ENCODE measurements around the gene ZC3HAV1L.
"Not testable (repeated sequence)": the region's sequence is repeated elsewhere in the genome, so short reads cannot be mapped to it uniquely, and the experiment has no call there.

Gene ZC3HAV1L, protein sequence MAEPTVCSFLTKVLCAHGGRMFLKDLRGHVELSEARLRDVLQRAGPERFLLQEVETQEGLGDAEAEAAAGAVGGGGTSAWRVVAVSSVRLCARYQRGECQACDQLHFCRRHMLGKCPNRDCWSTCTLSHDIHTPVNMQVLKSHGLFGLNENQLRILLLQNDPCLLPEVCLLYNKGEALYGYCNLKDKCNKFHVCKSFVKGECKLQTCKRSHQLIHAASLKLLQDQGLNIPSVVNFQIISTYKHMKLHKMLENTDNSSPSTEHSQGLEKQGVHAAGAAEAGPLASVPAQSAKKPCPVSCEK

GRCh38 chr7:139035586-139036353 lies at the start of gene ZC3HAV1L:
Gene ZC3HAV1L (minus strand): TSS chr7:139036042. CDS start chr7:139036017, 25 bp downstream.
- Mint-ChIP-seq H3K27ac (peak within 1 kb of the TSS; percentile 67), H3K36me3 (ENCODE audit: low read depth) (peaks cover 24% of the 10 kb centered on the region), H3K4me1 (ENCODE audit: low read depth) (peaks cover 42% of the 10 kb centered on the region), H3K27me3 (ENCODE audit: low read depth) (peaks cover 3% of the 10 kb centered on the region), H3K9me3 (no peaks in the 10 kb centered on the region), H3K4me3 (peak within 1 kb of the TSS; percentile 89)
- peak; percentile 75 for DNase-seq (ENCODE audit: low spot score)

- peak overlapping the region; percentile 67 for H3K27ac Mint-ChIP-seq
These were observed 48.9 kb upstream of the ZC3HAV1L start for GRCh38 chr7:139084709-139085108.

GRCh38 chr7:139081584-139081983 lies 45.7 kb upstream of the ZC3HAV1L start:
- Mint-ChIP-seq H3K4me3 (peak overlapping the region; percentile 67), H3K27ac (peak overlapping the region; percentile 74), H3K36me3 (ENCODE audit: low read depth) (peaks cover 96% of the 10 kb centered on the region), H3K9me3 (peaks cover 2% of the 10 kb centered on the region), H3K27me3 (ENCODE audit: low read depth) (no peaks in the 10 kb centered on the region), H3K4me1 (ENCODE audit: low read depth) (peaks cover 73% of the 10 kb centered on the region)
- no peak for DNase-seq (ENCODE audit: low spot score)

More at GRCh38 chr7:139084709-139085108, 48.9 kb upstream of the ZC3HAV1L start:
- H3K36me3 Mint-ChIP-seq (ENCODE audit: low read depth), result peaks cover 94% of the 10 kb centered on the region
- H3K4me1 Mint-ChIP-seq (ENCODE audit: low read depth), result peaks cover 74% of the 10 kb centered on the region
- H3K27me3 Mint-ChIP-seq (ENCODE audit: low read depth), result no peaks in the 10 kb centered on the region
- peaks cover 19% of the 10 kb centered on the region for H3K9me3 Mint-ChIP-seq
- no peak for DNase-seq (ENCODE audit: low spot score)
- H3K4me3 Mint-ChIP-seq, result peak overlapping the region; percentile 32

- H3K27ac Mint-ChIP-seq, result peak overlapping the region; percentile 74
- no peaks in the 10 kb centered on the region for H3K9me3 Mint-ChIP-seq
- no peak for DNase-seq (ENCODE audit: low spot score)
- peak overlapping the region; percentile 67 for H3K4me3 Mint-ChIP-seq
- H3K36me3 Mint-ChIP-seq (ENCODE audit: low read depth), result peaks cover 95% of the 10 kb centered on the region
- peaks cover 71% of the 10 kb centered on the region for H3K4me1 Mint-ChIP-seq (ENCODE audit: low read depth)
- H3K27me3 Mint-ChIP-seq (ENCODE audit: low read depth), result no peaks in the 10 kb centered on the region
These were observed 45.1 kb upstream of the ZC3HAV1L start for GRCh38 chr7:139080905-139081304.

- peak overlapping the region; percentile 5 for H3K4me3 Mint-ChIP-seq
- H3K27me3 Mint-ChIP-seq (ENCODE audit: low read depth), result no peaks in the 10 kb centered on the region
- DNase-seq (ENCODE audit: low spot score), result no peak
- H3K4me1 Mint-ChIP-seq (ENCODE audit: low read depth), result peaks cover 66% of the 10 kb centered on the region
- H3K9me3 Mint-ChIP-seq, result no peaks in the 10 kb centered on the region
- peaks cover 91% of the 10 kb centered on the region for H3K36me3 Mint-ChIP-seq (ENCODE audit: low read depth)
- H3K27ac Mint-ChIP-seq, result peak overlapping the region; percentile 74
These were observed 44.0 kb upstream of the ZC3HAV1L start for GRCh38 chr7:139079861-139080260.

GRCh38 chr7:139078911-139079310 lies 43.1 kb upstream of the ZC3HAV1L start:
- Mint-ChIP-seq H3K4me3 (peak overlapping the region; percentile 3), H3K36me3 (ENCODE audit: low read depth) (peaks cover 86% of the 10 kb centered on the region)

DNA sequence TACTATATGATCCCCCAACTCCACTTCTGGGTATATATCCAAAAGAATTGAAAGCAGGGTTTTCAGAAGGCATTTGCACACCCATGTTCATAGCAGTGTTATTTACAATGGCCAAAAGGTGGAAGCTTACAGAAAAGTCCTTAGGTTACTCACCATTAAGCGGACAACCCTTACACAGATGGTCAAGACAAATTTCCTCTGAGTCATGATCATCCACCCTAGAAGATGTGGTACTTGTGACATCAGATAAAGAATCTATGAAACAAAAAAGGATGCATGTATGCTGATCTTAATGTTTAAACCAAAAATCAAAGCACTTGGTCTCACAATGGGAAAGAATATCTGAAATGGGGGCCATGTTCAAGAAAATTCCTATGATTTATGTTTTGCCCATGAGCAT lies 42.6 kb upstream of the ZC3HAV1L start:
- DNase-seq (ENCODE audit: low spot score), result no peak
- no peak overlapping the region for H3K4me3 Mint-ChIP-seq
- peak overlapping the region; percentile 55 for H3K27ac Mint-ChIP-seq
- H3K9me3 Mint-ChIP-seq, result no peaks in the 10 kb centered on the region
- H3K4me1 Mint-ChIP-seq (ENCODE audit: low read depth), result peaks cover 66% of the 10 kb centered on the region
- H3K36me3 Mint-ChIP-seq (ENCODE audit: low read depth), result peaks cover 87% of the 10 kb centered on the region
- H3K27me3 Mint-ChIP-seq (ENCODE audit: low read depth), result no peaks in the 10 kb centered on the region

More at GRCh38 chr7:139078911-139079310, 43.1 kb upstream of the ZC3HAV1L start:
- DNase-seq (ENCODE audit: low spot score), result no peak
- peak overlapping the region; percentile 55 for H3K27ac Mint-ChIP-seq
- H3K4me1 Mint-ChIP-seq (ENCODE audit: low read depth), result peaks cover 65% of the 10 kb centered on the region
- H3K27me3 Mint-ChIP-seq (ENCODE audit: low read depth), result no peaks in the 10 kb centered on the region
- no peaks in the 10 kb centered on the region for H3K9me3 Mint-ChIP-seq

DNA sequence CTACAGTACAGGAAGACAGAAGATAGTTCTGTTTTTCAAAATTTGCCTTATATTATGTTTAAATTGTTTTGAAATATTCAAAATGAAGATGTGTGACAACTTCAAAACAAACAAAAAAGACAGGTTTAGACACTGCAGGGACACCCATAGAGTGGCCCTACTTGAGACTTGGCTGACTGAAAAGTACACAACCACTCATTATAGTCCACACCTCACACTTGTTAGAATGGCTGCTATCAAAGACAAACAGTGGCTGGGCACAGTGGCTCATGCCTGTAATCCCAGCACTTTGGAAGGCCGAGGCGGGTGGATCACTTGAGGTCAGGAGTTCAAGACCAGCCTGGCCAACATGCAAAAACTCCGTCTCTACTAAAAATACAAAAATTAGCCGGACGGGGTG lies 41.9 kb upstream of the ZC3HAV1L start:
- peaks cover 63% of the 10 kb centered on the region for H3K4me1 Mint-ChIP-seq (ENCODE audit: low read depth)

DNA sequence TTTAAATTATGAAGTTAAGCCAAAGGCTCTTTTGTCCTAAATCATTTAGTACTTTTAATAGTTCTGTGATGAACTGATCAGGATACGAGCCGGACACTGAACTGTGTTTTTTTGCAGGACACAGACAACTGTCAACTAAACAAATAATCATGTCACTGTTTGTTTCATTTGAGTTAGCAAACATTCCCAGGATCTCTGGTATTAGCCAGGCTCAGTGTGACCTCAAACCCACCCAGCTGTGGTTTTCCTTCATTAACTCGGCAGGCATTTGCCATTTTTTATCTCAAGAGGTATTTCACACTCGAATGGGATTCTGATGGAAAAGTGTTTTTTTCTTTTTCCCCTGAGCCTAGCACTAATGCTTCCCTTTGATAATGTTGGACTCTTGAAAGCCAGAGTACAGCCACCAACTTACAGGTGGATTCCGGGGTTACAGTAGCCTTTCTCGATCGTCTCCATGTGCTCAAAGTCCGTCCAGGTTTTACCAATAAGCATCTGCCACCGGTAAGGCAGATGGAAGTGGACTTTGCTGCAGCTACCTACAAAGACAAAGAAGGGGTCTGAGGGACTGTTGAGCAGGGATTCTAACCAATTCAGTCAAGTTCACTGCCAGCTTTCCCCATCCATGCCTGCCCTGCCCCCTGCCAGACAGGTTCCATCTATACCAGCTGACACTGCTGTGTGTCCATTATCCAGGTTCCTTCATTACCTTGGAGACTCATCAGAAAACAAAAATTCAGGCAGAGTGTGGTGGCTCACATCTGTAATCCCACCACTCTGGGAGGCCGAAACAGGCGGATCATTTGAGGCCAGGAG lies 40.2 kb upstream of the ZC3HAV1L start:
- Mint-ChIP-seq H3K27me3 (ENCODE audit: low read depth) (no peaks in the 10 kb centered on the region), H3K4me1 (ENCODE audit: low read depth) (peaks cover 63% of the 10 kb centered on the region), H3K4me3 (no peak overlapping the region), H3K36me3 (ENCODE audit: low read depth) (peaks cover 85% of the 10 kb centered on the region), H3K9me3 (no peaks in the 10 kb centered on the region), H3K27ac (no peak overlapping the region)
- DNase-seq (ENCODE audit: low spot score), result no peak

More for the DNA sequence above, 41.9 kb upstream of the ZC3HAV1L start:
- peaks cover 84% of the 10 kb centered on the region for H3K36me3 Mint-ChIP-seq (ENCODE audit: low read depth)
- H3K4me3 Mint-ChIP-seq; DNase-seq (ENCODE audit: low spot score); H3K27me3 Mint-ChIP-seq (ENCODE audit: low read depth); H3K9me3 Mint-ChIP-seq: not testable (repeated sequence)
- H3K27ac Mint-ChIP-seq, result peak overlapping the region; percentile 45

GRCh38 chr7:139075031-139075652 lies 39.3 kb upstream of the ZC3HAV1L start:
- peak overlapping the region; percentile 61 for H3K4me3 Mint-ChIP-seq
- H3K27me3 Mint-ChIP-seq (ENCODE audit: low read depth), result no peaks in the 10 kb centered on the region
- H3K4me1 Mint-ChIP-seq (ENCODE audit: low read depth), result peaks cover 56% of the 10 kb centered on the region
- peak; percentile 60 for DNase-seq (ENCODE audit: low spot score)
- H3K36me3 Mint-ChIP-seq (ENCODE audit: low read depth), result peaks cover 78% of the 10 kb centered on the region
- no peaks in the 10 kb centered on the region for H3K9me3 Mint-ChIP-seq
- H3K27ac Mint-ChIP-seq, result peak overlapping the region; percentile 79

- Mint-ChIP-seq H3K4me1 (ENCODE audit: low read depth) (peaks cover 48% of the 10 kb centered on the region), H3K27ac (peak overlapping the region; percentile 80), H3K9me3 (no peaks in the 10 kb centered on the region), H3K4me3 (peak overlapping the region; percentile 59), H3K36me3 (ENCODE audit: low read depth) (peaks cover 72% of the 10 kb centered on the region), H3K27me3 (ENCODE audit: low read depth) (no peaks in the 10 kb centered on the region)
- DNase-seq (ENCODE audit: low spot score), result no peak
These were observed 37.0 kb upstream of the ZC3HAV1L start for GRCh38 chr7:139072796-139073195.

GRCh38 chr7:139071680-139072079 lies 35.8 kb upstream of the ZC3HAV1L start:
- Mint-ChIP-seq H3K9me3 (no peaks in the 10 kb centered on the region), H3K4me1 (ENCODE audit: low read depth) (peaks cover 45% of the 10 kb centered on the region), H3K27ac (peak overlapping the region; percentile 80), H3K36me3 (ENCODE audit: low read depth) (peaks cover 72% of the 10 kb centered on the region), H3K4me3 (peak overlapping the region; percentile 59), H3K27me3 (ENCODE audit: low read depth) (no peaks in the 10 kb centered on the region)
- no peak for DNase-seq (ENCODE audit: low spot score)

Data from T-helper 2 cell treated with Interferon-gamma antibody and Interleukin-4, amounts not matched to agents 5 μg/mL and 100 μg/mL, for 36 hours (primary cell).